Astrocyte of the spinal cord (primary cell): ENCODE results near the gene ENPP6.

Experiments used
- DNase-seq: peaks from one replicate; pipeline ENCODE4 v3.0.0; 2011; ENCODE audit warnings: low read depth, low spot score
- H3K4me3 ChIP-seq: 2 replicates; pipeline ENCODE4 v1.5.1; 2011; ENCODE audit warnings: low read depth, mild to moderate bottlenecking, low read length, moderate library complexity
- CTCF ChIP-seq: IDR thresholded peaks from 2 replicates; pipeline ENCODE4 v1.5.1; 2012; ENCODE audit warnings: low read depth, mild to moderate bottlenecking, low read length, inconsistent platforms
- in situ Hi-C: cut with HindIII; loops from 2 replicates; pipeline ENCODE4 v1.10.0; 2017; ENCODE audit warnings: low sequenced_read_pairs

Gene ENPP6

GRCh38 chr4:184111233-184111832, 106.3 kb downstream of the ENPP6 start:
- in situ Hi-C loops: no loop called here
- no peak for TF ChIP-seq CTCF
- H3K4me3 ChIP-seq: no peak overlapping the region

GRCh38 chr4:184110452-184111224, 107.0 kb downstream of the ENPP6 start:
- H3K4me3 ChIP-seq: no peak overlapping the region
- no peak for TF ChIP-seq CTCF
- no peak for DNase-seq
- in situ Hi-C loops: no loop called here

More at GRCh38 chr4:184111233-184111832, 106.3 kb downstream of the ENPP6 start:
- DNase-seq: no peak

GRCh38 chr4:184108006-184108501, 109.6 kb downstream of the ENPP6 start:
- no peak for DNase-seq
- no peak overlapping the region for H3K4me3 ChIP-seq
- in situ Hi-C loops: no loop called here
- no peak for TF ChIP-seq CTCF

GRCh38 chr4:184104419-184105101, 113.1 kb downstream of the ENPP6 start:
- H3K4me3 ChIP-seq: no peak overlapping the region
- TF ChIP-seq CTCF: no peak
- no peak for DNase-seq
- in situ Hi-C loops: no loop called here

GRCh38 chr4:184103527-184104264, 114.0 kb downstream of the ENPP6 start:
- in situ Hi-C loops: no loop called here
- H3K4me3 ChIP-seq: no peak overlapping the region
- no peak for TF ChIP-seq CTCF
- no peak for DNase-seq

GRCh38 chr4:184102927-184103326, 114.7 kb downstream of the ENPP6 start:
- in situ Hi-C loops: no loop called here
- no peak overlapping the region for H3K4me3 ChIP-seq
- no peak for DNase-seq
- no peak for TF ChIP-seq CTCF
